ENCODE results near the gene PTPRK.

- TF ChIP-seq CTCF (IDR thresholded peaks at IDR 0.05), result no peak
- no peak for TF ChIP-seq EZH2 (IDR thresholded peaks at IDR 0.05; ENCODE audit: borderline replicate concordance, insufficient read depth, low read depth, low read length, poor library complexity, severe bottlenecking)
Measured at GRCh38 chr6:128200789-128201188, 319.6 kb downstream of the PTPRK start.
